Measurements from ENCODE around the gene AHSG.

- no peak for TF ChIP-seq CTCF (IDR thresholded peaks at IDR 0.05)
- TF ChIP-seq EZH2 (IDR thresholded peaks at IDR 0.05; ENCODE audit: borderline replicate concordance, insufficient read depth, low read depth, low read length, poor library complexity, severe bottlenecking) = no peak
These were observed 56.7 kb downstream of the AHSG start for GRCh38 chr3:186669378-186670084.

Measured in B cell (primary cell).